Stomach (tissue), 9 donors: Measurements from ENCODE around the gene PDGFD. TPM values are rescaled to one million over a fixed set of nuclear protein-coding genes. Genes with fewer than 3 reads are reported as not detected.

Source experiments
- DNase-seq, 2 donors: peaks; one replicate each; pipeline versions ENCODE4 v3.0.0 to v3.0.0-alpha.2; 2013 to 2019
- H3K27ac ChIP-seq, 5 donors: fragments of 200-600 bp in 4 of 5; sonication (generic) in 4 of 5; one replicate each; pipeline ENCODE4 v1.5.1; 2013 to 2019; ENCODE audit warnings: mild to moderate bottlenecking in 1 of 5, moderate library complexity in 1 of 5
- H3K27me3 ChIP-seq, 3 donors: fragments of 200-600 bp; sonication (generic); one replicate each; pipeline ENCODE4 v1.5.1; 2017 to 2019; ENCODE audit warnings: mixed run types in 1 of 3
- H3K36me3 ChIP-seq, 4 donors: fragments of 200-600 bp; sonication (generic); 1 replicate in 3 of 4; 2 replicates in 1 of 4; pipeline ENCODE4 v1.5.1; 2016 to 2019
- H3K4me1 ChIP-seq, 4 donors: fragments of 200-600 bp; sonication (generic); one replicate each; pipeline ENCODE4 v1.5.1; 2016 to 2019
- H3K4me3 ChIP-seq, 4 donors: fragments of 200-600 bp; sonication (generic) in 3 of 4; one replicate each; pipeline ENCODE4 v1.5.1; 2016 to 2019; ENCODE audit warnings: mild to moderate bottlenecking in 1 of 4
- H3K9me3 ChIP-seq, 4 donors: fragments of 200-600 bp; sonication (generic); one replicate each; pipeline ENCODE4 v1.5.1; 2016 to 2019
- EP300 ChIP-seq: sonication (generic); formaldehyde crosslinking; IDR thresholded peaks from one replicate; pipeline ENCODE4 v1.6.1; 2017; ENCODE audit warnings: antibody characterized with exemption
- POLR2A ChIP-seq, 4 donors: fragments of 450-650 bp; IDR thresholded peaks; one replicate each; pipeline ENCODE4 v1.6.1; 2016; ENCODE audit warnings: antibody characterized with exemption in 4 of 4, control low read depth in 2 of 4, mild to moderate bottlenecking in 1 of 4, moderate library complexity in 1 of 4
- POLR2AphosphoS5 ChIP-seq, 3 donors: sonication (generic); formaldehyde crosslinking; IDR thresholded peaks; one replicate each; pipeline ENCODE4 v1.6.1; 2016; ENCODE audit warnings: antibody characterized with exemption in 3 of 3
- WGBS, 5 donors: extraction: QIAGEN DNeasy Blood & Tissue Kit in 3 of 5; methylation state at CpG; one replicate each; pipeline versions ENCODE4 v1.1.5 to v1.1.7; 2013 to 2018; 5-methylcytosine and 5-hydroxymethylcytosine counted together
- intact Hi-C: fragments of 100-400 bp; cut with DNase I; formaldehyde crosslinking; loops from one replicate; pipeline ENCODE4 v1.15.1; 2023; ENCODE audit warnings: low total_unique reads
- polyA plus RNA-seq, 3 donors: library from polyadenylated mRNA; stranded (reverse); fragments of 200-250 nt; gene quantifications; one replicate each; pipeline ENCODE4 v1.2.3, GENCODE V29; 2013
- total RNA-seq, 5 donors: library from RNA; depleted of rRNA; stranded (reverse); fragments of >200 nt; gene quantifications; one replicate each; pipeline versions ENCODE4 v1.1.0 to v1.2.3, GENCODE V29; 2014 to 2016
- TF ChIP-seq, protein P1 (sequence below), 7 experiments: fragments of 450-650 bp in 4 of 7; fragments of 200-600 bp in 3 of 7; sonication (generic) in 3 of 7; IDR thresholded peaks; one replicate each; pipeline ENCODE4 v1.5.1; 2016 to 2019; ENCODE audit warnings: antibody characterized with exemption in 7 of 7, control low read depth in 2 of 7, mild to moderate bottlenecking in 1 of 7
- donor health status: healthy with polysubstance abuse.
- donor health status: Bipolar disorder and iron deficiency.
- donor health status: healthy.

PDGFD gene
- total and polyA plus RNA-seq, 8 donors = 2.4 to 41.5 (median 9.0) TPM; not detected in 1

DNA sequence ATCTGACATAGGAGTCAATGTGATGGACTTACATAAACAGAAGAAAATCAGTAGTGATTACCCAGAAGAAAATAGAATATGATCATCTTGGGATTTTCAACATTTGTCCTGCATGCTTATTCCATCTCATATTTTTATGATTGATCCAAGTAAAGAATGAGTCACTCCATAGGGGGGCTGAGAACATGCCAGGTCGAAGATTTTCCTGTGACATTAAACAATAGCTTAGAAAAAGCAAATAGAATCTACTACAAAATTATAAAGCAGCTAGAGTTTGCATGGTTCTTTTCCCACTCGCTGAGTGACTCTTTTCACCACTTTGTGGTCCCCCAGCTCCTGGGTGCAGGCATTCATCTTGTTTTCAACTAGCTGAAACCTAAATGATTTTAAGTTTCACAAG, 71.2 kb downstream of the PDGFD start:
- no peak overlapping the region for H3K4me3 ChIP-seq
- 48 to 63% (median 60%) methylated on average over 2 of the region's 2 CpGs for WGBS, 5 donors
- TF ChIP-seq POLR2AphosphoS5 (IDR thresholded peaks at IDR 0.05) (no peak), EP300 (no peak), POLR2A (IDR thresholded peaks at IDR 0.05) (no peak)
- TF ChIP-seq, protein P1, sequence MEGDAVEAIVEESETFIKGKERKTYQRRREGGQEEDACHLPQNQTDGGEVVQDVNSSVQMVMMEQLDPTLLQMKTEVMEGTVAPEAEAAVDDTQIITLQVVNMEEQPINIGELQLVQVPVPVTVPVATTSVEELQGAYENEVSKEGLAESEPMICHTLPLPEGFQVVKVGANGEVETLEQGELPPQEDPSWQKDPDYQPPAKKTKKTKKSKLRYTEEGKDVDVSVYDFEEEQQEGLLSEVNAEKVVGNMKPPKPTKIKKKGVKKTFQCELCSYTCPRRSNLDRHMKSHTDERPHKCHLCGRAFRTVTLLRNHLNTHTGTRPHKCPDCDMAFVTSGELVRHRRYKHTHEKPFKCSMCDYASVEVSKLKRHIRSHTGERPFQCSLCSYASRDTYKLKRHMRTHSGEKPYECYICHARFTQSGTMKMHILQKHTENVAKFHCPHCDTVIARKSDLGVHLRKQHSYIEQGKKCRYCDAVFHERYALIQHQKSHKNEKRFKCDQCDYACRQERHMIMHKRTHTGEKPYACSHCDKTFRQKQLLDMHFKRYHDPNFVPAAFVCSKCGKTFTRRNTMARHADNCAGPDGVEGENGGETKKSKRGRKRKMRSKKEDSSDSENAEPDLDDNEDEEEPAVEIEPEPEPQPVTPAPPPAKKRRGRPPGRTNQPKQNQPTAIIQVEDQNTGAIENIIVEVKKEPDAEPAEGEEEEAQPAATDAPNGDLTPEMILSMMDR (IDR thresholded peaks at IDR 0.05) = no peak
- no peaks in the 10 kb centered on the region for H3K9me3 ChIP-seq
- peaks cover 0 to 39% (median 16%) of the 10 kb centered on the region in 4 donors for H3K4me1 ChIP-seq
- no peak for DNase-seq
- H3K27ac ChIP-seq = no peak overlapping the region
- H3K27me3 ChIP-seq = no peaks in the 10 kb centered on the region
- no peaks in the 10 kb centered on the region for H3K36me3 ChIP-seq
- intact Hi-C loops = no loop called here

DNA sequence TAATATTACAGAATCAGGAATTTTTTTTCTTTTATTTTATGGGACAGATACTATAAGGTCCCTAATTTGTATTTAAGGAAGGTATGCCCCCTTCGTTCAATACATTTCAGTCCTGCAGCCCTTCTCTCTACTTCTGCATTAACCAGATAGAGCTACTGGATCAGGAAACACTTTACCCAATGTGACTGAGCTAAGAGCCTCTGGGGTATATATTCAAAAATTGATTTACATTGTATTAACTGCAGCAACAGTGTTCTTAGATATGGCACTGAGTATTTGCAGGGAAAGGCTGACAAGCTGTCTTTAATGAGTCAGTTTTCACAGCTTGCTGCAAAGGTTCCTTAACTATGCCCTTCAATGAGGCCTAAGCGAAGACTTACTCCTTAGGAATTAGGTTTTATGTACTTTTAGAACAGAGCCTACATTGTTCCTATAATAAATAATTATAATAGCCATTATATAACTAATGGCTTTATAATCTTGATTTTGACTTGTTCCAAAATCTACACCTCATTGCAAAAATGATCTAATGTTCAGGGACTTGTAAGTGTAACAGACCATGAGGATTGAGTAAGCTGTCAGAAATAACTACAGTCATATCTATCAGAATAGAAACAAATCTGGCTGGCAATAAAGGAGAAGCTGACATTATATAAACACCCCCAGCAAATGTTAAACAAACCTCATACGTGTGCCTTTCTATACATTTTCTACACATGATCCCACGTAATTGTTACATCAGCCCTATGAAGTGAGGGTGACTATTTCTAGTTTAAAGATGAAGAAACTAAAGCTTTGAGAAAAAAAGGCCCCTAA, 72.5 kb downstream of the PDGFD start:
- intact Hi-C loops = no loop called here
- DNase-seq = peak in 1 of 2 donors; percentile 26
- H3K4me3 ChIP-seq = no peak overlapping the region
- TF ChIP-seq, protein P1 (IDR thresholded peaks at IDR 0.05) = no peak
- no peak for TF ChIP-seq POLR2AphosphoS5 (IDR thresholded peaks at IDR 0.05)
- no peak for TF ChIP-seq POLR2A (IDR thresholded peaks at IDR 0.05)
- TF ChIP-seq EP300 = no peak
- H3K27me3 ChIP-seq = no peaks in the 10 kb centered on the region
- no peaks in the 10 kb centered on the region for H3K36me3 ChIP-seq
- H3K4me1 ChIP-seq = peaks cover 0 to 39% (median 16%) of the 10 kb centered on the region in 4 donors
- peak overlapping the region in 1 of 5 donors; percentile 14 for H3K27ac ChIP-seq
- no peaks in the 10 kb centered on the region for H3K9me3 ChIP-seq
- WGBS, 5 donors = 31 to 59% (median 38%) methylated on average over 4 of the region's 4 CpGs

DNA sequence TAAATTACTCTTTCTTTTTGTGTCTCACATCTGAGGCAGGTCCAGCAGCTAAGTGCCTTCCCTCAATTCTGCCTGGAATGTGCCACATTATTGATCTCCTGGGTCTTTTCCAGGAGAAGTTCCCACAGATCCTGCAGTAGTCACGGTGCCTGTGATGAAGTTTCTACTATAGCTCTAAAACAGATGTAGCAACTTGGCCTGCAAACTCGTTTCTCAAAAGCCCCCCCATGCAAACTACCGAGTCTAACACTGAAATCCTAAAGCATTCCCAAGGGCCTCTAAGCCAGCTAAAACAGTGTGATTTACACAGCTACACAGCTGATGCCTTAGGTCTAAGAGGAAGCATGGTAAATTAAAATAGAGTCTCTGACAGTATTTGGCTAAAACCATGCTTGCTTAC, 73.2 kb downstream of the PDGFD start:
- intact Hi-C loops = no loop called here
- WGBS, 5 donors = 26 to 55% (median 30%) methylated on average over 3 of the region's 3 CpGs
- H3K4me1 ChIP-seq = peaks cover 0 to 39% (median 16%) of the 10 kb centered on the region in 4 donors

DNA sequence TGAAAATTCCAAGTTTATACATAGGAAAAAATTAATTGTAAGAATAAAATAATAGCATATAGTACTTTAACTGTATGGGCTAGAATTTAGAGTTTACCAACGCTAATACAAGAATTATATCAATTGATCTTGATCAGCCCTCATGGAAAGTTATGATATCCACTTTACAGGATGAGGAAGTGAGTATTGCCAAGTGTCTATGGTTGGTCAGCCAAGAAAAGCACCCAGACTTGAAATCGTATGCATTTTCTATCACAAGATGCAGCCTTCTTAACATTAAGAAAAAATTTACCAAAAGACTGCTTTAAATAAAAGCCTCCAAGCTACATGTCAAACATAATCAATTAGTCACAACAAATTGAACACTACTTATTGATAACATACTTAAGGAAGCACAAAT, 74.5 kb downstream of the PDGFD start:
- Histone ChIP-seq H3K27me3 (no peaks in the 10 kb centered on the region), H3K4me1 (peaks cover 0 to 36% (median 16%) of the 10 kb centered on the region in 4 donors), H3K9me3 (no peaks in the 10 kb centered on the region), H3K36me3 (no peaks in the 10 kb centered on the region), H3K27ac (no peak overlapping the region), H3K4me3 (no peak overlapping the region)
- no peak for DNase-seq
- TF ChIP-seq EP300 = no peak
- WGBS, 5 donors = 43 to 75% (median 51%) methylated on average over 2 of the region's 2 CpGs
- intact Hi-C loops = no loop called here

More for the DNA sequence above, 73.2 kb downstream of the PDGFD start:
- TF ChIP-seq EP300 = no peak
- TF ChIP-seq POLR2A (IDR thresholded peaks at IDR 0.05) = no peak
- TF ChIP-seq, protein P1 (IDR thresholded peaks at IDR 0.05) = no peak
- TF ChIP-seq POLR2AphosphoS5 (IDR thresholded peaks at IDR 0.05) = no peak
- H3K36me3 ChIP-seq = no peaks in the 10 kb centered on the region
- H3K4me3 ChIP-seq = no peak overlapping the region
- no peaks in the 10 kb centered on the region for H3K9me3 ChIP-seq
- H3K27ac ChIP-seq = no peak overlapping the region
- peak in 1 of 2 donors; percentile 16 for DNase-seq
- H3K27me3 ChIP-seq = no peaks in the 10 kb centered on the region

DNA sequence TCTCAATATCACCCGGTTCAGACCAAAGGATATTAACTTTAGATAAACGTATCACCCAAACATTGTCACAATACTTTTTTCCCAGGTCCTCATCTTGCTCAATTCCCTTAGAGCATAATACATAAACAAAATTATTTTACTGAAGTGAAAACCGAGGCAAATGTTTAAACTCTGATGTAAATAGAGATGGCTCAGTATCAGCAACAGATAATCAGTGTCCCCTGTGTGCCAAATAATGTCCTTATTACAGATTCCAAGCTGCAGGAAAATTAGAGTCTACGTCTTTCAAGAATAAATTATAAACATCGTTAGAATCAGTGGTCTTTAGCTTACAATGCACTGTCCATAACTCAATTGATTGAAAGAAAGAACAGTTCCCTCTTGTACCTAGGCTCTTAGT, 77.3 kb downstream of the PDGFD start:
- Histone ChIP-seq H3K4me1 (peaks cover 0 to 13% (median 5%) of the 10 kb centered on the region in 4 donors), H3K9me3 (no peaks in the 10 kb centered on the region)

More for the DNA sequence above, 77.3 kb downstream of the PDGFD start:
- Histone ChIP-seq H3K36me3 (no peaks in the 10 kb centered on the region), H3K4me3 (no peak overlapping the region), H3K27me3 (no peaks in the 10 kb centered on the region), H3K27ac (no peak overlapping the region)
- 34 to 51% (median 47%) methylated on average over 5 of the region's 5 CpGs for WGBS, 5 donors
- DNase-seq = no peak
- TF ChIP-seq, protein P1 (IDR thresholded peaks at IDR 0.05) = no peak
- TF ChIP-seq POLR2AphosphoS5 (IDR thresholded peaks at IDR 0.05) = no peak
- TF ChIP-seq EP300 = no peak
- TF ChIP-seq POLR2A (IDR thresholded peaks at IDR 0.05) = no peak
- intact Hi-C loops = no loop called here
